Measurements from ENCODE around the gene COL4A2. TPM values are rescaled to one million over a fixed set of nuclear protein-coding genes. Genes with fewer than 3 reads are reported as not detected.

COL4A2 gene
- total RNA-seq, 1 donor from 2014 or later: not detected

GRCh38 chr13:110338441-110339101 is 31.5 kb downstream of the COL4A2 start:
- intact Hi-C loops (cut with micrococcal nuclease): no loop called here
- no peak overlapping the region for H3K27ac Mint-ChIP-seq
- peaks cover 25% of the 10 kb centered on the region for H3K4me1 Mint-ChIP-seq (ENCODE audit: low read depth)
- no peak for DNase-seq (ENCODE audit: low spot score)
- H3K4me3 Mint-ChIP-seq (ENCODE audit: low read depth): no peak overlapping the region
- H3K36me3 Mint-ChIP-seq (ENCODE audit: low read depth): no peaks in the 10 kb centered on the region
- H3K27me3 Mint-ChIP-seq (ENCODE audit: low read depth): peaks cover 21% of the 10 kb centered on the region
- H3K9me3 Mint-ChIP-seq: peaks cover 13% of the 10 kb centered on the region

- Mint-ChIP-seq H3K27me3 (ENCODE audit: low read depth) (peaks cover 24% of the 10 kb centered on the region), H3K27ac (no peak overlapping the region), H3K36me3 (ENCODE audit: low read depth) (no peaks in the 10 kb centered on the region), H3K4me1 (ENCODE audit: low read depth) (peaks cover 25% of the 10 kb centered on the region), H3K9me3 (peaks cover 13% of the 10 kb centered on the region), H3K4me3 (ENCODE audit: low read depth) (no peak overlapping the region)
- DNase-seq (ENCODE audit: low spot score): no peak
- intact Hi-C loops (cut with micrococcal nuclease): no loop called here
Observed at GRCh38 chr13:110339263-110339662, 32.2 kb downstream of the COL4A2 start.

DNA sequence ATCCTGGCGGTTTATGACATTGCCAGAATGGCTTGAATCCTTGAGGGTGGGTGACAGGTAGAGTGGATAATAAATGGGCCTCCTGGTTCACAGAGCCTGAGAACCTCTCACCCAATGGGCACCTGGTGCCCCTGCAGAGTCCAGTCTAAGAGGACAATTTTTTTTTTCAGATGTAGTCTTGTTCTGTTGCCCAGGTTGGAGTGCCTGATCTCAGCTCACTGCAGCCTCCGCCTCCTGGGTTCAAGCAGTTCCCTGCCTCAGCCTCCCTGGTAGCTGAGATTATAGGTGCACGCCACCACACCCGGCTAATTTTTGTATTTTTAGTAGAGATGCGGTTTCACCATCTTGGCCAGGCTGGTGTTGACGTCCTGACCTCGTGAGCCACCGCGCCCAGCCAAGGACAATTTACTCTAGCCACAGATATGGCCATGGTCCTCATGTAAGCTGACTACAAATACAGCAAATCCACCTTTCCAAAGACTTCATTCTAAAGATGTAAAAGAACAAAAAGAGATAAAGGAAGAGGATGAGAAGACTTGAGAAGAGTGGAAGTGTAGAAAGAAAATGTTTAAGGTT is 33.0 kb downstream of the COL4A2 start:
- Mint-ChIP-seq H3K27ac (no peak overlapping the region), H3K27me3 (ENCODE audit: low read depth) (peaks cover 24% of the 10 kb centered on the region)

GRCh38 chr13:110340812-110341444 is 33.8 kb downstream of the COL4A2 start:
- DNase-seq (ENCODE audit: low spot score): peak; percentile 28
- Mint-ChIP-seq H3K4me3 (ENCODE audit: low read depth) (peak overlapping the region; percentile 35), H3K36me3 (ENCODE audit: low read depth) (no peaks in the 10 kb centered on the region), H3K27ac (peak overlapping the region; percentile 24), H3K4me1 (ENCODE audit: low read depth) (peaks cover 25% of the 10 kb centered on the region), H3K27me3 (ENCODE audit: low read depth) (peaks cover 24% of the 10 kb centered on the region), H3K9me3 (no peaks in the 10 kb centered on the region)
- intact Hi-C loops (cut with micrococcal nuclease): loop anchor here (10.0 kb wide), 1 partner anchor 74 kb away; no protein-coding TSS in a partner anchor

More for the DNA sequence above, 33.0 kb downstream of the COL4A2 start:
- Mint-ChIP-seq H3K4me3 (ENCODE audit: low read depth) (no peak overlapping the region), H3K9me3 (peaks cover 6% of the 10 kb centered on the region), H3K4me1 (ENCODE audit: low read depth) (peaks cover 25% of the 10 kb centered on the region), H3K36me3 (ENCODE audit: low read depth) (no peaks in the 10 kb centered on the region)
- DNase-seq (ENCODE audit: low spot score): no peak
- intact Hi-C loops (cut with micrococcal nuclease): loop anchor here (10.0 kb wide), 1 partner anchor 75 kb away; no protein-coding TSS in a partner anchor

DNA sequence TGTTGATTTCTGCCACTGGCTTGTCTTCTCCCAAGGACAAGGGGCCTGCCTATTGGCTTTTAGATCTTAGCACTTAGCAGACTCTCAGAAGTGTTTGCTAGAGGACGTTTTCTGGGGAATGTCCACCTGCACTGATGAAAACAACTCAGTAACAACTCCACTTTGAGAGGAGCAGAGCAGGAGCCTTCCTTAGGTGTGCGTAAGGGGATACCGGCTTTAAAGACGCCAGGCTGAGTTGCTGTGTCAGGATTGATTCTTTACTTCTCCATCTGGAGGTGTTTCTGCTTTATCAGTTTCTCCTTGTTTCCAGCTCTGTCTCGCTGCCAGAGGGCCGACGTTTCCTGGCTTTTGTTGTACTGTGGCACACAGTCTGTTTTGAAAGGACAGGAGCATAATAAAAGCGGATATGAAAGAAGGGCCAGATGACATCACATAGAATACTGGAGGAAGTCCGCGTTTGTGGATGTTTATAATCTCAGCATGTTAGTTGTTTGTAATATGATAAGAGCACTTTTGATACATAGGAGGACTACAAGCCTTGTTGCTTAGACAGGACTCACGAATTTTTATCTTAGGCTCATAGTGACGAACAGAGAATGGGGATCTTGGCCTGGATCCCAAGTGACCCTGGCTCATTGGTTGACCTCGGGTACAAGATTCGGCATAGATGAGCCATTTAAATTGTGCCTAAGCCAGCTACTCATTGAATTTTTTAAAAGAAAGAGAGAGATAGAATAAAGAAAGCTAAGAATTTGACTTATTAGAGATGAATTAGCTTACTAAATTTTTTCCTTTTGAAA is 34.6 kb downstream of the COL4A2 start:
- H3K4me3 Mint-ChIP-seq (ENCODE audit: low read depth): no peak overlapping the region
- peaks cover 24% of the 10 kb centered on the region for H3K27me3 Mint-ChIP-seq (ENCODE audit: low read depth)
- H3K9me3 Mint-ChIP-seq: no peaks in the 10 kb centered on the region
- no peak for DNase-seq (ENCODE audit: low spot score)
- H3K4me1 Mint-ChIP-seq (ENCODE audit: low read depth): peaks cover 25% of the 10 kb centered on the region
- intact Hi-C loops (cut with micrococcal nuclease): loop anchor here (10.0 kb wide), 1 partner anchor 73 kb away; no protein-coding TSS in a partner anchor
- H3K36me3 Mint-ChIP-seq (ENCODE audit: low read depth): no peaks in the 10 kb centered on the region
- H3K27ac Mint-ChIP-seq: no peak overlapping the region

DNA sequence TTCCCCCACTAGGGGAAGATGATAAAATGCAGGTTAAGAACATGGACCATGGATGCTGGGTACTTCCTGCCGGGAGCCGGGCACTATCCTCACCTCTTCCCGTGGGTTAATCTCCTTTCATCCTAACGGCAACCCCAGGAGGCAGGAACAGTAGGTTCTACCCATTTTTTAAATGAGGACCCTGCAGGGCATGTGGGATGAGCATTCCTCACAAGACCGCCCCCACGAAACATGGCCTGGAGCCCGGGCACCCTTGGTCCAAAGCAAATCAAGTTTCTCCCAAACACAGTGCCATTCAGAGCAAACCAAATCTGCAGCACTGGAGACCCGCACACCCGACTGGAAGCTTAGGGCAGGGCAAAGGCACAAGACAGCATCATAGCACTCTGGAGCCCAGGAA is 35.4 kb downstream of the COL4A2 start:
- Mint-ChIP-seq H3K4me3 (ENCODE audit: low read depth) (no peak overlapping the region), H3K27me3 (ENCODE audit: low read depth) (peaks cover 24% of the 10 kb centered on the region), H3K27ac (no peak overlapping the region), H3K9me3 (no peaks in the 10 kb centered on the region), H3K36me3 (ENCODE audit: low read depth) (no peaks in the 10 kb centered on the region), H3K4me1 (ENCODE audit: low read depth) (peaks cover 25% of the 10 kb centered on the region)
- intact Hi-C loops (cut with micrococcal nuclease): loop anchor here (10.0 kb wide), 1 partner anchor 72 kb away; no protein-coding TSS in a partner anchor
- no peak for DNase-seq (ENCODE audit: low spot score)

GRCh38 chr13:110343241-110343865 is 36.3 kb downstream of the COL4A2 start:
- Mint-ChIP-seq H3K4me3 (ENCODE audit: low read depth) (no peak overlapping the region), H3K9me3 (no peaks in the 10 kb centered on the region), H3K4me1 (ENCODE audit: low read depth) (peaks cover 25% of the 10 kb centered on the region), H3K27me3 (ENCODE audit: low read depth) (peaks cover 28% of the 10 kb centered on the region), H3K27ac (no peak overlapping the region), H3K36me3 (ENCODE audit: low read depth) (no peaks in the 10 kb centered on the region)
- intact Hi-C loops (cut with micrococcal nuclease): loop anchor here (10.0 kb wide), 1 partner anchor 71 kb away; no protein-coding TSS in a partner anchor
- no peak for DNase-seq (ENCODE audit: low spot score)

DNA sequence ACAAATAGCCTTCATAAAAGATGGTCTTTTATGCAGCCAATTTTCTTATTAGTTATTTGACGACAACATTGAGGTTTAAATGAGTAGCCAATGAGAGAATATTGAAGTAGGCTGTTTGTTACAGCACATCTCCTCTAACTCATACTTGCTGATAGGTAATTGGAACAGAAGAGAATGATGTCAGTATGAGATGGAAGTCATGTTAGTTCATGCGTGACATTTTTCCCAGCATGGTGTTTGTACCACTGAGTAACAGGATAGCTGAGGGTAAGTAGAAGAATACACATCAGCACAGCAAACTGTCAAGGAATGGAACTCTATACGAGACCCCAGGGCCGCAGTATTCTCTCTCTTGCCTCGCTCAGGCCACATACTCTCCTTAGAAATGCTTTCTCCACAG is 37.2 kb downstream of the COL4A2 start:
- no peak for DNase-seq (ENCODE audit: low spot score)
- H3K36me3 Mint-ChIP-seq (ENCODE audit: low read depth): no peaks in the 10 kb centered on the region
- H3K4me3 Mint-ChIP-seq (ENCODE audit: low read depth): no peak overlapping the region
- H3K4me1 Mint-ChIP-seq (ENCODE audit: low read depth): peaks cover 20% of the 10 kb centered on the region
- peaks cover 31% of the 10 kb centered on the region for H3K27me3 Mint-ChIP-seq (ENCODE audit: low read depth)
- no peaks in the 10 kb centered on the region for H3K9me3 Mint-ChIP-seq
- intact Hi-C loops (cut with micrococcal nuclease): loop anchor here (10.0 kb wide), 1 partner anchor 70 kb away; no protein-coding TSS in a partner anchor
- H3K27ac Mint-ChIP-seq: no peak overlapping the region

- no peak overlapping the region for H3K27ac Mint-ChIP-seq
- intact Hi-C loops (cut with micrococcal nuclease): loop anchor here (10.0 kb wide), 1 partner anchor 70 kb away; no protein-coding TSS in a partner anchor
Observed at GRCh38 chr13:110345266-110345665, 38.2 kb downstream of the COL4A2 start.

DNA sequence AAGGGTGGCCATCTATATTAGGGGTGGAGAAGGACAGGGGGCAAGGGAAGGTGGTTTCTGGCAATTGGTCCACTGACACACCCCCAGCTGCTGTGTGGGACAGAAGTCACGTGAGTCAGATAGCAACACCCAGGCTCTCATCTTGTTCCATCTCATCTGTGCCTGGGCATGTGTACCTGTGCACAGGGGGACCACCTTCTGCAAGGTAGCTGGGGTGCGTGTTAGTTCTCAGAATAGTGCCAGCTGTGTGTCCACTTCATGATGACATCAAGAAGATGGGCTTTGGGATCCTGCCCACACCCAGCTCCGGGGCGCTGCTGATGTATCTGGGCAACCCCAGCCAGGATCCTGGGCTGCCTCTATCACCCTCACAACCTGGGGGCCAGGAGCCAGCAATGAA is 38.6 kb downstream of the COL4A2 start:
- H3K27me3 Mint-ChIP-seq (ENCODE audit: low read depth): peaks cover 22% of the 10 kb centered on the region

More at GRCh38 chr13:110345266-110345665, 38.2 kb downstream of the COL4A2 start:
- H3K27me3 Mint-ChIP-seq (ENCODE audit: low read depth): peaks cover 26% of the 10 kb centered on the region
- no peaks in the 10 kb centered on the region for H3K36me3 Mint-ChIP-seq (ENCODE audit: low read depth)
- no peaks in the 10 kb centered on the region for H3K9me3 Mint-ChIP-seq
- peaks cover 17% of the 10 kb centered on the region for H3K4me1 Mint-ChIP-seq (ENCODE audit: low read depth)
- no peak for DNase-seq (ENCODE audit: low spot score)
- H3K4me3 Mint-ChIP-seq (ENCODE audit: low read depth): no peak overlapping the region

DNA sequence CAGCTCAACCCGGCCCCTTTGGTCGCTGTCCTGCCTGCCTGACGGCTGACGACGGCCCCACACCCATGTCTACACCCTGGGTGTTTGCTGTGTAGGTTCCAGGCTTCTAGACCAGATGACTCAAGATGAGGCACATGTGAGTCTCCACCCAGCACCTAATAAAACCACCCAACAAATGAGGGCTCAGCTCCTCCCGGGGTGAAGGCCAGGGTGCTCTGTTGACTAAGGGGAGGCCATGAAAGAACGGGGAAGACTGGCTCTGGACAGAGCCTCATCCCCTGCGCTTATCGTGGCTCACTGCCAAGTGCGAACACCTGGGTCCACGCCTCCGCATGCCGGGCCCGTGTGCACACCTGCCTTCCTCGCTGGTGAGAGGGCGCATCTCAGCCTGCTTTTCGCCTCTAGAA is 39.6 kb downstream of the COL4A2 start:
- Mint-ChIP-seq H3K4me3 (ENCODE audit: low read depth) (no peak overlapping the region), H3K9me3 (no peaks in the 10 kb centered on the region), H3K27me3 (ENCODE audit: low read depth) (peaks cover 19% of the 10 kb centered on the region), H3K36me3 (ENCODE audit: low read depth) (no peaks in the 10 kb centered on the region), H3K4me1 (ENCODE audit: low read depth) (peaks cover 3% of the 10 kb centered on the region), H3K27ac (no peak overlapping the region)
- intact Hi-C loops (cut with micrococcal nuclease): loop anchor here (10.0 kb wide), 1 partner anchor 68 kb away; no protein-coding TSS in a partner anchor
- DNase-seq (ENCODE audit: low spot score): no peak

More for the DNA sequence above, 38.6 kb downstream of the COL4A2 start:
- Mint-ChIP-seq H3K4me3 (ENCODE audit: low read depth) (no peak overlapping the region), H3K27ac (no peak overlapping the region), H3K9me3 (no peaks in the 10 kb centered on the region), H3K36me3 (ENCODE audit: low read depth) (no peaks in the 10 kb centered on the region), H3K4me1 (ENCODE audit: low read depth) (peaks cover 12% of the 10 kb centered on the region)
- intact Hi-C loops (cut with micrococcal nuclease): loop anchor here (10.0 kb wide), 1 partner anchor 69 kb away; no protein-coding TSS in a partner anchor
- no peak for DNase-seq (ENCODE audit: low spot score)

GRCh38 chr13:110347088-110347487 is 40.0 kb downstream of the COL4A2 start:
- H3K4me3 Mint-ChIP-seq (ENCODE audit: low read depth): no peak overlapping the region
- no peaks in the 10 kb centered on the region for H3K4me1 Mint-ChIP-seq (ENCODE audit: low read depth)
- intact Hi-C loops (cut with micrococcal nuclease): loop anchor here (10.0 kb wide), 1 partner anchor 68 kb away; no protein-coding TSS in a partner anchor
- DNase-seq (ENCODE audit: low spot score): no peak
- H3K27ac Mint-ChIP-seq: no peak overlapping the region
- H3K9me3 Mint-ChIP-seq: no peaks in the 10 kb centered on the region
- H3K27me3 Mint-ChIP-seq (ENCODE audit: low read depth): peaks cover 15% of the 10 kb centered on the region
- H3K36me3 Mint-ChIP-seq (ENCODE audit: low read depth): no peaks in the 10 kb centered on the region

Measured in activated T-helper 2 cell treated with anti-CD3 and anti-CD28 coated beads, Interferon-gamma antibody, Interleukin-2, Interleukin-4, amounts not matched to agents 10 μg/mL and 5 μg/mL and 100 μg/mL, durations not matched to agents 14 hours and 24 hours and 36 hours (primary cell).